Stimulated activated CD4-positive, alpha-beta T cell treated with anti-CD3 and anti-CD28 coated beads, TNF-alpha, amount 100 ng/mL, for 1 hour (primary cell): Measurements from ENCODE around the gene CHI3L1.

Source experiments
- DNase-seq, 3 donors: peaks; one replicate each; pipeline ENCODE4 v3.0.0-alpha.2; 2020; ENCODE audit warnings: low read depth in 3 of 3, low spot score in 1 of 3

CHI3L1 gene

GRCh38 chr1:203135636-203136305 lies 50.7 kb downstream of the CHI3L1 start:
- DNase-seq, result no peak

- DNase-seq, result no peak
Observed at GRCh38 chr1:203133970-203134725, 52.4 kb downstream of the CHI3L1 start.

- DNase-seq, result no peak
Observed at GRCh38 chr1:203131548-203132200, 54.8 kb downstream of the CHI3L1 start.

- no peak for DNase-seq
Observed at GRCh38 chr1:203130358-203130985, 56.0 kb downstream of the CHI3L1 start.

- DNase-seq, result no peak
Observed at GRCh38 chr1:203129501-203130231, 56.8 kb downstream of the CHI3L1 start.
